Heart left ventricle (tissue), 16 donors: ENCODE results near the gene MECP2. TPM values are rescaled to one million over a fixed set of nuclear protein-coding genes. Genes with fewer than 3 reads are reported as not detected.

Experiments
- ATAC-seq, 4 donors: fragments of 200-7000 bp; cut with Tn5 transposase; one replicate each; pipeline ENCODE4 v1.9.1; 2020 to 2022; ENCODE audit warnings: moderate library complexity in 4 of 4, mild to moderate bottlenecking in 3 of 4, moderate number of reproducible peaks in 1 of 4
- DNase-seq, 5 donors: peaks; one replicate each; pipeline ENCODE4 v3.0.0-alpha.2; 2020
- H3K27ac ChIP-seq, 12 donors: fragments of 200-600 bp; sonication (generic) in 4 of 12; one replicate each; pipeline versions ENCODE4 v1.5.0 to v1.8.0; 2016 to 2022; ENCODE audit warnings: mild to moderate bottlenecking in 2 of 12
- H3K27me3 ChIP-seq, 9 donors: fragments of 200-600 bp; sonication (generic) in 2 of 9; one replicate each; pipeline versions ENCODE4 v1.5.1 to v1.8.0; 2016 to 2022; ENCODE audit warnings: mild to moderate bottlenecking in 3 of 9
- H3K36me3 ChIP-seq, 9 donors: fragments of 200-600 bp; sonication (generic) in 2 of 9; one replicate each; pipeline versions ENCODE4 v1.5.0 to v1.8.0; 2018 to 2022; ENCODE audit warnings: mild to moderate bottlenecking in 2 of 9
- H3K4me1 ChIP-seq, 12 donors: fragments of 200-600 bp; sonication (generic) in 4 of 12; one replicate each; pipeline versions ENCODE4 v1.5.0 to v1.8.0; 2016 to 2022; ENCODE audit warnings: mild to moderate bottlenecking in 3 of 12
- H3K4me3 ChIP-seq, 12 donors: fragments of 200-600 bp; sonication (generic) in 4 of 12; one replicate each; pipeline versions ENCODE4 v1.5.0 to v1.8.0; 2017 to 2022; ENCODE audit warnings: mild to moderate bottlenecking in 9 of 12, moderate library complexity in 4 of 12
- H3K9me3 ChIP-seq, 12 donors: fragments of 200-600 bp; sonication (generic) in 4 of 12; one replicate each; pipeline versions ENCODE4 v1.5.0 to v1.8.0; 2016 to 2022; ENCODE audit warnings: mild to moderate bottlenecking in 1 of 12
- CTCF ChIP-seq, 12 donors: fragments of 200-600 bp; sonication (generic) in 4 of 12; IDR thresholded peaks; one replicate each; pipeline versions ENCODE4 v1.5.0 to v1.8.0; 2018 to 2022; ENCODE audit warnings: antibody characterized with exemption in 12 of 12, mild to moderate bottlenecking in 5 of 12
- POLR2A ChIP-seq, 2 donors: fragments of 450-650 bp; IDR thresholded peaks; one replicate each; pipeline ENCODE4 v1.6.1; 2017; ENCODE audit warnings: antibody characterized with exemption in 2 of 2, mild to moderate bottlenecking in 2 of 2, moderate library complexity in 2 of 2
- WGBS, 4 donors: extraction: QIAGEN DNeasy Blood & Tissue Kit in 2 of 4; methylation state at CpG; one replicate each; pipeline versions ENCODE4 v1.1.5 to v1.1.7; 2013 to 2018; 5-methylcytosine and 5-hydroxymethylcytosine counted together
- intact Hi-C, 10 donors: fragments of 100-400 bp; cut with DNase I; formaldehyde crosslinking; loops; one replicate each; pipeline versions ENCODE4 v1.11.1 to v1.14.2; 2022
- polyA plus RNA-seq, 2 donors: library from polyadenylated mRNA; stranded (reverse); fragments of 200-250 nt; gene quantifications; one replicate each; pipeline ENCODE4 v1.2.3, GENCODE V29; 2013
- total RNA-seq, 9 donors: library from RNA; depleted of rRNA in 2 of 9; stranded (reverse); fragments of >200 nt in 2 of 9; fragmentation: NEBNext Ultra II Directional in 3 of 9; extraction: Animal tissue kit (Norgen Biotek cat#: 25700) in 3 of 9; gene quantifications; one replicate each; pipeline versions ENCODE4 v1.1.0 to v1.2.4, GENCODE V29; 2016 to 2023
- donor health status: ischemic (EF 13 %, LVEDD 7.1; RV severe dilation, severe dysfunction).
- donor health status: healthy with polysubstance abuse.
- donor health status: DM: no; HTN: yes; CAD: no.
- donor health status: DM: no; HTN: no; CAD: no.
- donor health status: ischemic (EF 25% LVEDD 6.9; RV normal size, moderate dysfunction).
- donor health status: ischemic (EF 25% LVEDD 5.7; RV mildly dilated, moderate dysfunction).
- donor health status: healthy.
- donor health status: DM: yes; HTN: yes; CAD: no.
- donor health status: ischemic (EF 35%, LVEDD 5.7; RV mildly dilated, moderate dysfunction).
- donor health status: nonischemic (EF 11% LVEDD 7.7; RV severe dilation, severe dysfunction).
- donor health status: DM: yes; HTN: yes; CAD: no.
- donor health status: PGD.
- donor health status: ischemic (EF 29% LVEDD 5.4; RV normal size, mild dysfunction).
- donor health status: nonischemic (EF 23%, LVEDD 6.1; RV moderate dilation, normal function).

The MECP2 gene
- total and polyA plus RNA-seq, 11 donors = 22.7 to 83.3 (median 33.6) TPM

GRCh38 chrX:154020536-154021115 lies 76.9 kb downstream of the MECP2 start:
- intact Hi-C loops = loop anchor here in 2 of 10 donors (2.0 to 10.0 kb wide), 3 partner anchors 26 to 74 kb away; partner anchors contain the start of genes HCFC1 (in 1 of the 2), MECP2 (in 1 of the 2) and TMEM187 (in 1 of the 2)
- no peaks in the 10 kb centered on the region for H3K9me3 ChIP-seq
- peaks cover 0 to 28% (median 8%) of the 10 kb centered on the region in 12 donors for H3K4me1 ChIP-seq
- H3K27me3 ChIP-seq = peaks cover 0 to 40% (median 0%) of the 10 kb centered on the region in 9 donors
- TF ChIP-seq CTCF (IDR thresholded peaks at IDR 0.05) = no peak
- TF ChIP-seq POLR2A (IDR thresholded peaks at IDR 0.05) = no peak
- ATAC-seq (peak in 2 of 4 donors; percentile 8 to 25), DNase-seq (no peak)
- H3K36me3 ChIP-seq = peaks cover 0 to 26% (median 3%) of the 10 kb centered on the region in 9 donors
- WGBS, 4 donors = 65 to 74% (median 68%) methylated on average over 6 to 9 of the region's 9 CpGs
- peak overlapping the region in 10 of 12 donors; percentile 34 to 76 (median 63) for H3K4me3 ChIP-seq
- H3K27ac ChIP-seq = peak overlapping the region; percentile 32 to 92 (median 88)

- peak; percentile 41 to 84 (median 66) for DNase-seq
- Histone ChIP-seq H3K27me3 (peaks cover 0 to 34% (median 0%) of the 10 kb centered on the region in 9 donors), H3K36me3 (peaks cover 0 to 34% (median 3%) of the 10 kb centered on the region in 9 donors), H3K27ac (peak within 1 kb of the TSS; percentile 57 to 92 (median 88)), H3K4me1 (peaks cover 0 to 25% (median 6%) of the 10 kb centered on the region in 12 donors), H3K4me3 (peak within 1 kb of the TSS; percentile 42 to 76 (median 62)), H3K9me3 (no peaks in the 10 kb centered on the region)
- WGBS, 4 donors = 1 to 62% (median 21%) methylated on average over 7 to 99 of the region's 99 CpGs
- intact Hi-C loops = loop anchor here in 4 of 10 donors (2.0 to 10.0 kb wide), 5 partner anchors 27 to 75 kb away; partner anchors contain the start of genes HCFC1 (in 1 of the 4), MECP2 (in 1 of the 4) and TMEM187 (in 1 of the 4)
- TF ChIP-seq POLR2A (IDR thresholded peaks at IDR 0.05) (no peak), CTCF (IDR thresholded peaks at IDR 0.05) (peak in 2 of 12 donors; percentile 6 to 10)
- ATAC-seq = peak in 3 of 4 donors; percentile 83 to 87 (median 85)
These were observed 77.6 kb downstream of the MECP2 start, which contains the start of gene IRAK1 for GRCh38 chrX:154019633-154020528. TSS of gene IRAK1 (minus strand) at chrX:154019902. CDS start at chrX:154019812, 90 bp downstream.

- ATAC-seq (no peak), DNase-seq (peak in 1 of 5 donors; percentile 31)
- peaks cover 0 to 36% (median 3%) of the 10 kb centered on the region in 9 donors for H3K36me3 ChIP-seq
- peaks cover 0 to 25% (median 6%) of the 10 kb centered on the region in 12 donors for H3K4me1 ChIP-seq
- peak overlapping the region; percentile 57 to 88 (median 81) for H3K27ac ChIP-seq
- peak overlapping the region; percentile 37 to 69 (median 56) for H3K4me3 ChIP-seq
- WGBS, 4 donors = 4 to 30% (median 8%) methylated on average over 21 to 45 of the region's 45 CpGs
- intact Hi-C loops = loop anchor here in 2 of 10 donors (5.0 kb wide), 2 partner anchors 33 to 38 kb away; no protein-coding TSS in a partner anchor
- no peaks in the 10 kb centered on the region for H3K9me3 ChIP-seq
- peaks cover 0 to 33% (median 0%) of the 10 kb centered on the region in 9 donors for H3K27me3 ChIP-seq
- TF ChIP-seq POLR2A (IDR thresholded peaks at IDR 0.05) = no peak
These were observed 78.4 kb downstream of the MECP2 start for GRCh38 chrX:154019061-154019621.

- H3K27me3 ChIP-seq = peaks cover 0 to 34% (median 0%) of the 10 kb centered on the region in 9 donors
- 79 to 86% (median 82%) methylated on average over 12 to 15 of the region's 15 CpGs for WGBS, 4 donors
- H3K9me3 ChIP-seq = no peaks in the 10 kb centered on the region
- TF ChIP-seq CTCF (IDR thresholded peaks at IDR 0.05) (no peak), POLR2A (IDR thresholded peaks at IDR 0.05) (no peak)
- H3K4me3 ChIP-seq = peak overlapping the region in 11 of 12 donors; percentile 42 to 69 (median 59)
- intact Hi-C loops = loop anchor here in 2 of 10 donors (5.0 kb wide), 2 partner anchors 34 to 39 kb away; no protein-coding TSS in a partner anchor
- peaks cover 0 to 25% (median 7%) of the 10 kb centered on the region in 12 donors for H3K4me1 ChIP-seq
- DNase-seq = no peak
- peak overlapping the region in 9 of 12 donors; percentile 72 to 88 (median 81) for H3K27ac ChIP-seq
- no peak for ATAC-seq
- peaks cover 0 to 36% (median 3%) of the 10 kb centered on the region in 9 donors for H3K36me3 ChIP-seq
These were observed 78.9 kb downstream of the MECP2 start for GRCh38 chrX:154018518-154019060.
